GM19240 (cell line): ENCODE data around the gene LRBA.

Source experiments
- DNase-seq: peaks from one replicate; pipeline ENCODE4 v3.0.0; 2011; ENCODE audit warnings: low spot score; ENCODE audit not compliant: insufficient read length

Gene LRBA

DNA sequence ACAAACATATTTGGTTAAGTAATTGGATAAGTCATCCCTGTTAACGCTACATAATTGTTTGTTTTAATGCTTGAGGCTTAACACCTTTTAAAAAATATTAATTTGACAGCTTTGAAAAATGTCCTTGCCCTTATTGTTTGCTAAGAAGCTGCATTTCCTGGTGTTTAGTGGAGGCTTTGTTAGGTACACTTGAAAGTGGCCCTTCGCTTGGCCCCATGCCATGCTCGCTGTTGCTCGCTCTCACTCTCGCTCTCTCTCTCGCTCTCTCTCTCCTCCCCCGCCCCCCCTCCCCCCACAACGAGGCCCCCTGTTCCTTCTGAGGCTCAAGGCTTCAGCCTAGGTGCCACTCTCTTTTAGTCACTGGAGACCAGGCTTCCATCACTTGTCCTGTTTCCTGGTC, 797.3 kb downstream of the LRBA start:
- DNase-seq: no peak

DNA sequence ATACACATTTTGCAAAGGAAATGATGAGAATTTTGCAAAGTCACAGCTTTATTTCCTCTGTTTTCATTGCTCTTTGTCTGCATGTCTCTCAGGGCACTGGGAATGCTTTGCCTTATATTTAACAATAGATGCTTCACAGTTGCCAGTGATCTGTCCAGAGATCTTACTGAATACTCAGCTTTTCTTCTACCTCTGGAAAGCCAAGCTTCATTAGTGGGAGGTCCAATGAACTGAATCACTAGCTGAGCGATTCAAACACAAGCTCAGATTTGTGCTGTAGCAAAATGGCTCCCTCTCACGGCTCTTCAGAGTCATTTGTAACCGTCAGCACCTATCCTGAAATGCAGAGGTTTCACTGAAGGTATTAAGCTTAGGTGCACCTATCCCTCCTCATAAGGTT, 797.9 kb downstream of the LRBA start:
- no peak for DNase-seq

DNA sequence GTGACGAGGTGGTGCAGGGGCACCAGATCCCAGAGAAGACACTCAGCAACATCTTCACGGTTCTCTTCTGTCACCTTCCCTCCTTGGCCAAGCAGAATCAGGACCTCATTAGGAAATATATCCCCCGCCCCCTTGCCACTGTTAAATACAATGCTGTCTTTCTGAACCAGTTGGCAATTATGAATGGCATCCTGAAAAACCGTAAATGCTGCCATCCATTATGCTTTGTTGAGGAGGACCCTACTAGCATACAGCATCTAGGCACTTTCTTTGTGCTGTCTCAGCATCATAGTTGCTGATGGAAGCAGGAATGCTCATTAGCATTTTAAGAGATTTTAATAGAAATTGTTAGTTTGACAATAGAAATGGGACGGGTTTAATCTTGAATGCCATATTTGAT, 798.4 kb downstream of the LRBA start:
- no peak for DNase-seq

DNA sequence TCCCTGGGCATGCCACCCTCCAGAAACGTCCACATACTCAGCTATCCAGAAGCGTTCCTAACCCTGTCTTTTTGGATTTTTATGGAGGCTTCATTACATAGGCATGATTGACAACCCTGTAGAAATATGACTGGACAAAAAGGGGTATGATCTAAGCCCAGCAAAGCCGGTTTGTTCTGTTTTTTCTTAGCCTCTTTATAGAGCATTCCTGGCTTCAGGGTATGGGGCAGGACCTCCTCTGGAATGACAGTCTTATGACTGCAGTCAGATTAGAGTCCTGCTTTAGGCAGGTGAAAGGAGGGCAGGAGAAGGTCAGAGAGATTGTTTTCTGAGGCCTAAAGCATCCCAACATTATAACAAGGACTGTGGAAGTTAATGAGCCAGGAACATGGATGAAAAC, 799.5 kb downstream of the LRBA start:
- no peak for DNase-seq
